GM23338 (cell line): Measurements from ENCODE around the gene CTDP1. TPM values are rescaled to one million over a fixed set of nuclear protein-coding genes. Genes with fewer than 3 reads are reported as not detected.

Source experiments
- ATAC-seq: fragments of 200-7000 bp; cut with Tn5 transposase; 3 replicates; pipeline ENCODE4 v1.9.1; 2020
- DNase-seq: peaks from one replicate; pipeline ENCODE4 v3.0.0-alpha.2; 2015; ENCODE audit warnings: low spot score
- H2AFZ ChIP-seq: fragments of 200-600 bp; sonication (generic); 2 replicates; pipeline ENCODE4 v1.8.0; 2016; ENCODE audit warnings: antibody characterized with exemption, mild to moderate bottlenecking, moderate library complexity
- H3F3A ChIP-seq: fragments of 200-600 bp; sonication (generic); replicated peaks from 2 replicates; pipeline ENCODE4 v1.8.0; 2017; ENCODE audit warnings: antibody characterized with exemption, mixed run types, low read depth
- H3K27ac ChIP-seq: fragments of 200-600 bp; sonication (generic); 2 replicates; pipeline ENCODE4 v1.6.1; 2016; ENCODE audit warnings: low read depth
- H3K27me3 ChIP-seq: fragments of 200-600 bp; sonication (generic); 2 replicates; pipeline ENCODE4 v1.8.0; 2016; ENCODE audit warnings: mild to moderate bottlenecking, mixed run types, moderate library complexity; ENCODE audit not compliant: insufficient read depth
- H3K36me3 ChIP-seq: fragments of 200-600 bp; sonication (generic); 2 replicates; pipeline ENCODE4 v1.8.0; 2016; ENCODE audit warnings: mild to moderate bottlenecking; ENCODE audit not compliant: insufficient read depth
- H3K4me1 ChIP-seq: fragments of 200-600 bp; sonication (generic); 2 replicates; pipeline ENCODE4 v1.8.0; 2016; ENCODE audit warnings: mild to moderate bottlenecking, moderate library complexity; ENCODE audit not compliant: insufficient read depth
- H3K4me2 ChIP-seq: fragments of 200-600 bp; sonication (generic); 2 replicates; pipeline ENCODE4 v1.7.1; 2017; ENCODE audit warnings: mixed run types
- H3K4me3 ChIP-seq: fragments of 200-600 bp; sonication (generic); 2 replicates; pipeline ENCODE4 v1.6.1; 2016; ENCODE audit warnings: mixed run types
- H3K79me2 ChIP-seq: fragments of 200-600 bp; sonication (generic); replicated peaks from 2 replicates; pipeline ENCODE4 v1.8.0; 2017; ENCODE audit warnings: mild to moderate bottlenecking; ENCODE audit not compliant: insufficient read depth
- H3K9me2 ChIP-seq: fragments of 200-600 bp; sonication (generic); 2 replicates; pipeline ENCODE4 v1.8.0; 2017; ENCODE audit not compliant: insufficient read depth
- H4K20me1 ChIP-seq: fragments of 200-600 bp; sonication (generic); replicated peaks from 2 replicates; pipeline ENCODE4 v1.8.0; 2017; ENCODE audit warnings: mild to moderate bottlenecking; ENCODE audit not compliant: insufficient read depth
- H3K27ac Mint-ChIP-seq: 2 replicates; pipeline ENCODE4 v1.8.0; 2020; ENCODE audit warnings: inconsistent platforms, mild to moderate bottlenecking, moderate library complexity, mixed read lengths
- H3K27me3 Mint-ChIP-seq: 3 replicates; pipeline ENCODE4 v1.8.0; 2022; ENCODE audit warnings: low read depth, mild to moderate bottlenecking, moderate library complexity, mixed read lengths, inconsistent platforms; ENCODE audit not compliant: insufficient read depth, poor library complexity
- H3K36me3 Mint-ChIP-seq: 3 replicates; pipeline ENCODE4 v1.8.0; 2021; ENCODE audit warnings: low read depth, mild to moderate bottlenecking, inconsistent platforms, moderate library complexity, mixed read lengths
- H3K4me1 Mint-ChIP-seq: 3 replicates; pipeline ENCODE4 v1.8.0; 2020; ENCODE audit warnings: mild to moderate bottlenecking, inconsistent platforms, mixed read lengths
- H3K4me3 Mint-ChIP-seq: 3 replicates; pipeline ENCODE4 v1.8.0; 2021; ENCODE audit warnings: moderate library complexity, mild to moderate bottlenecking, inconsistent platforms, mixed read lengths
- H3K9me3 Mint-ChIP-seq: 3 replicates; pipeline ENCODE4 v1.8.0; 2020; ENCODE audit warnings: moderate library complexity, mild to moderate bottlenecking, inconsistent platforms, mixed read lengths
- CREB1 ChIP-seq: fragments of 250-450 bp; sonication (Bioruptor Pico); IDR thresholded peaks from 2 replicates; pipeline ENCODE4 v1.5.0; 2020; ENCODE audit warnings: low read depth, mild to moderate bottlenecking, moderate library complexity
- EZH2 ChIP-seq: fragments of 200-600 bp; sonication (generic); IDR thresholded peaks from one replicate; pipeline ENCODE4 v1.8.0; 2017; ENCODE audit warnings: antibody characterized with exemption, mild to moderate bottlenecking, low read depth; ENCODE audit not compliant: unreplicated experiment
- EZH2phosphoT487 ChIP-seq: fragments of 200-600 bp; sonication (generic); IDR thresholded peaks from one replicate; pipeline ENCODE4 v1.8.1; 2018; ENCODE audit warnings: antibody characterized with exemption; ENCODE audit not compliant: unreplicated experiment
- JUNB ChIP-seq: IDR thresholded peaks from one replicate; pipeline ENCODE4 v1.6.1; 2016; ENCODE audit warnings: antibody characterized with exemption; ENCODE audit not compliant: unreplicated experiment
- NANOG ChIP-seq: IDR thresholded peaks from 2 replicates; pipeline ENCODE4 v1.6.1; 2016; ENCODE audit warnings: antibody characterized with exemption, borderline replicate concordance
- POLR2AphosphoS5 ChIP-seq: IDR thresholded peaks from 2 replicates; pipeline ENCODE4 v1.6.1; 2016; ENCODE audit warnings: antibody characterized with exemption, low read depth
- STAT1 ChIP-seq: IDR thresholded peaks from one replicate; pipeline ENCODE4 v1.6.1; 2016; ENCODE audit warnings: antibody characterized with exemption; ENCODE audit not compliant: unreplicated experiment
- ZNF114 ChIP-seq: fragments of 250-450 bp; sonication (Bioruptor Pico); IDR thresholded peaks from 2 replicates; pipeline ENCODE4 v1.5.0; 2020; ENCODE audit warnings: mild to moderate bottlenecking, moderate library complexity
- polyA plus RNA-seq: library from polyadenylated mRNA; unstranded; fragments of >200 nt; fragmentation: Nextera tagmentation; extraction: Ambion mirVana; gene quantifications from 2 replicates; pipeline ENCODE4 v1.2.1, GENCODE V29; 2016
- total RNA-seq: library from RNA; depleted of rRNA; stranded (reverse); fragments of >200 nt; shearing (Covaris generic); gene quantifications from 2 replicates; pipeline ENCODE4 v1.2.3, GENCODE V29; 2014
- TF ChIP-seq, protein P1 (sequence below), 2 experiments: fragments of 200-600 bp in 1 of 2; sonication (generic) in 1 of 2; conservative IDR thresholded peaks; 2 replicates each; pipeline versions ENCODE4 v1.5.1 to v1.6.1; 2016 to 2017; ENCODE audit warnings: antibody characterized with exemption in 2 of 2, low read depth in 2 of 2, mild to moderate bottlenecking in 2 of 2, moderate library complexity in 1 of 2
- TF ChIP-seq, protein P2 (sequence below): IDR thresholded peaks from 2 replicates; pipeline ENCODE4 v1.6.1; 2016; ENCODE audit warnings: antibody characterized with exemption
- TF ChIP-seq, protein P3 (sequence below): fragments of 250-450 bp; sonication (Bioruptor Pico); IDR thresholded peaks from 2 replicates; pipeline ENCODE4 v1.5.0; 2020; ENCODE audit warnings: mild to moderate bottlenecking, moderate library complexity

CTDP1 gene
- total and polyA plus RNA-seq, 2 experiments from 2014 or later = 9.4 to 51.6 TPM

DNA sequence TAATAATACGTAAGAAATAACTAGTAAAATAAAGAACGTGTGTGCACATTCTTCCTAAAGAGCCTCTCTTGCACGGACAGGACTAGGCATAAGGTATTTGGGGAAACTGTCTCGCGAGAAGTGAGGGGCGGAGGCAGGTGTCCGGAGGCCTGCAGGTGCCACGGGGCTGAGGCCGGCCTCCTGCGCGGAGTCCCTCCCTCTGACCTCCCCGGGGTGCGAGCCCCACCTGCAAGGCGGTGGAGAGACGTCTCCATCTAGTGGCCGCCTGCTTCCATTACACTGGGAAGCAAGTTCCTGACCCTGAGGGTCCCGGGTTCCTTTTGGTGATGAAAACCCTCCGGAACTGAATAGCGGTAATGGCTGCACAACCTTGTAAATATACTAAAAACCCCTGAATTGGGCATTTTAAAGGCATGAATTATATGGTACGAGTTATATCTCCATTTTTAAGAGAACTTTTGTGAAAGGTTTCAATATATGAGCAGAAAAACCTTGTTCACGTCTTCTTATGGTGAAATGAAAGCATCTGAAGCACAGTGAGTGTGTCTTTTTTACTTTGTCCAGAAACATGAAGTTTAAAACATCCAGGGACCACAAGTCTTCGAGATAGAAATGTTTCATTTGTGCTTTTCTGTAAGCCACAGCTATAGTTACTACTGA, 35.5 kb upstream of the CTDP1 start:
- Histone ChIP-seq H3K9me2 (no peaks in the 10 kb centered on the region), H3F3A (no peaks in the 10 kb centered on the region), H3K4me2 (no peak overlapping the region), H3K4me3 (no peak overlapping the region), H3K36me3 (no peaks in the 10 kb centered on the region), H2AFZ (no peak overlapping the region), H3K79me2 (no peaks in the 10 kb centered on the region), H4K20me1 (no peaks in the 10 kb centered on the region), H3K27ac (no peak overlapping the region), H3K27me3 (no peaks in the 10 kb centered on the region), H3K4me1 (no peaks in the 10 kb centered on the region)
- Mint-ChIP-seq H3K36me3 (no peaks in the 10 kb centered on the region), H3K27ac (no peak overlapping the region), H3K27me3 (peaks cover 5% of the 10 kb centered on the region), H3K9me3 (no peaks in the 10 kb centered on the region), H3K4me3 (no peak overlapping the region), H3K4me1 (peaks cover 5% of the 10 kb centered on the region; the same call in 2 of the 3 replicates)
- DNase-seq = peak; percentile 83
- ATAC-seq = peak; percentile 90
- TF ChIP-seq CREB1 (0 out of 2 replicates have a peak, but pooled peaks have one; percentile 13), EZH2phosphoT487 (no peak), JUNB (no peak), POLR2AphosphoS5 (no peak), STAT1 (no peak), NANOG (no peak)
- TF ChIP-seq, protein P1, sequence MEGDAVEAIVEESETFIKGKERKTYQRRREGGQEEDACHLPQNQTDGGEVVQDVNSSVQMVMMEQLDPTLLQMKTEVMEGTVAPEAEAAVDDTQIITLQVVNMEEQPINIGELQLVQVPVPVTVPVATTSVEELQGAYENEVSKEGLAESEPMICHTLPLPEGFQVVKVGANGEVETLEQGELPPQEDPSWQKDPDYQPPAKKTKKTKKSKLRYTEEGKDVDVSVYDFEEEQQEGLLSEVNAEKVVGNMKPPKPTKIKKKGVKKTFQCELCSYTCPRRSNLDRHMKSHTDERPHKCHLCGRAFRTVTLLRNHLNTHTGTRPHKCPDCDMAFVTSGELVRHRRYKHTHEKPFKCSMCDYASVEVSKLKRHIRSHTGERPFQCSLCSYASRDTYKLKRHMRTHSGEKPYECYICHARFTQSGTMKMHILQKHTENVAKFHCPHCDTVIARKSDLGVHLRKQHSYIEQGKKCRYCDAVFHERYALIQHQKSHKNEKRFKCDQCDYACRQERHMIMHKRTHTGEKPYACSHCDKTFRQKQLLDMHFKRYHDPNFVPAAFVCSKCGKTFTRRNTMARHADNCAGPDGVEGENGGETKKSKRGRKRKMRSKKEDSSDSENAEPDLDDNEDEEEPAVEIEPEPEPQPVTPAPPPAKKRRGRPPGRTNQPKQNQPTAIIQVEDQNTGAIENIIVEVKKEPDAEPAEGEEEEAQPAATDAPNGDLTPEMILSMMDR (conservative IDR thresholded peaks at IDR 0.05; ENCODE audit: low read depth in 2 of 2) = peak; percentile 84 to 92
- TF ChIP-seq, protein P2, sequence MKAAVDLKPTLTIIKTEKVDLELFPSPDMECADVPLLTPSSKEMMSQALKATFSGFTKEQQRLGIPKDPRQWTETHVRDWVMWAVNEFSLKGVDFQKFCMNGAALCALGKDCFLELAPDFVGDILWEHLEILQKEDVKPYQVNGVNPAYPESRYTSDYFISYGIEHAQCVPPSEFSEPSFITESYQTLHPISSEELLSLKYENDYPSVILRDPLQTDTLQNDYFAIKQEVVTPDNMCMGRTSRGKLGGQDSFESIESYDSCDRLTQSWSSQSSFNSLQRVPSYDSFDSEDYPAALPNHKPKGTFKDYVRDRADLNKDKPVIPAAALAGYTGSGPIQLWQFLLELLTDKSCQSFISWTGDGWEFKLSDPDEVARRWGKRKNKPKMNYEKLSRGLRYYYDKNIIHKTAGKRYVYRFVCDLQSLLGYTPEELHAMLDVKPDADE = no peak

DNA sequence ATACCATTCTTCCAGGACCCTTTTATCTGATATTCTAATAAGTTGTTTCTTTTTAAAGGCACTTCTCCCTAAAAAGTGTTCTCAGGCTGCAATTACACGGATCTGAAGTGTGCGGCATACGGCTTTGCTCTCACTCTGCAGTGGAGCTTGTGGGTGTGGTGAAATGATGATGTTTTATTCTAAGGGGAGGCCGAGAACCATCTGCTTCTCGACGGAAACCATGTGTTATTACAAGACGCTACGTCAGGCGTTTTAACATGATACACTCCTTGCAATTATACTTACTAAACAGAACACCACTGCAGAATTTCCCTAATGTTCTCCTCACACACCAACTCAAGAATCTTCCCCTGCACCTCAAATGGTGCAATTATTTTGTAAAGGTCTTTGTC, 34.9 kb upstream of the CTDP1 start:
- Histone ChIP-seq H3K4me2 (no peak overlapping the region), H4K20me1 (no peaks in the 10 kb centered on the region), H3K79me2 (no peaks in the 10 kb centered on the region), H3K4me3 (no peak overlapping the region), H3K27me3 (no peaks in the 10 kb centered on the region), H3K36me3 (no peaks in the 10 kb centered on the region), H3K4me1 (no peaks in the 10 kb centered on the region), H3F3A (no peaks in the 10 kb centered on the region), H2AFZ (no peak overlapping the region), H3K9me2 (no peaks in the 10 kb centered on the region), H3K27ac (no peak overlapping the region)
- Mint-ChIP-seq H3K27ac (no peak overlapping the region), H3K36me3 (no peaks in the 10 kb centered on the region), H3K4me1 (peaks cover 4% of the 10 kb centered on the region; the same call in 2 of the 3 replicates), H3K9me3 (no peaks in the 10 kb centered on the region), H3K4me3 (no peak overlapping the region), H3K27me3 (peaks cover 3% of the 10 kb centered on the region)
- DNase-seq (no peak), ATAC-seq (no peak)
- TF ChIP-seq, protein P3, sequence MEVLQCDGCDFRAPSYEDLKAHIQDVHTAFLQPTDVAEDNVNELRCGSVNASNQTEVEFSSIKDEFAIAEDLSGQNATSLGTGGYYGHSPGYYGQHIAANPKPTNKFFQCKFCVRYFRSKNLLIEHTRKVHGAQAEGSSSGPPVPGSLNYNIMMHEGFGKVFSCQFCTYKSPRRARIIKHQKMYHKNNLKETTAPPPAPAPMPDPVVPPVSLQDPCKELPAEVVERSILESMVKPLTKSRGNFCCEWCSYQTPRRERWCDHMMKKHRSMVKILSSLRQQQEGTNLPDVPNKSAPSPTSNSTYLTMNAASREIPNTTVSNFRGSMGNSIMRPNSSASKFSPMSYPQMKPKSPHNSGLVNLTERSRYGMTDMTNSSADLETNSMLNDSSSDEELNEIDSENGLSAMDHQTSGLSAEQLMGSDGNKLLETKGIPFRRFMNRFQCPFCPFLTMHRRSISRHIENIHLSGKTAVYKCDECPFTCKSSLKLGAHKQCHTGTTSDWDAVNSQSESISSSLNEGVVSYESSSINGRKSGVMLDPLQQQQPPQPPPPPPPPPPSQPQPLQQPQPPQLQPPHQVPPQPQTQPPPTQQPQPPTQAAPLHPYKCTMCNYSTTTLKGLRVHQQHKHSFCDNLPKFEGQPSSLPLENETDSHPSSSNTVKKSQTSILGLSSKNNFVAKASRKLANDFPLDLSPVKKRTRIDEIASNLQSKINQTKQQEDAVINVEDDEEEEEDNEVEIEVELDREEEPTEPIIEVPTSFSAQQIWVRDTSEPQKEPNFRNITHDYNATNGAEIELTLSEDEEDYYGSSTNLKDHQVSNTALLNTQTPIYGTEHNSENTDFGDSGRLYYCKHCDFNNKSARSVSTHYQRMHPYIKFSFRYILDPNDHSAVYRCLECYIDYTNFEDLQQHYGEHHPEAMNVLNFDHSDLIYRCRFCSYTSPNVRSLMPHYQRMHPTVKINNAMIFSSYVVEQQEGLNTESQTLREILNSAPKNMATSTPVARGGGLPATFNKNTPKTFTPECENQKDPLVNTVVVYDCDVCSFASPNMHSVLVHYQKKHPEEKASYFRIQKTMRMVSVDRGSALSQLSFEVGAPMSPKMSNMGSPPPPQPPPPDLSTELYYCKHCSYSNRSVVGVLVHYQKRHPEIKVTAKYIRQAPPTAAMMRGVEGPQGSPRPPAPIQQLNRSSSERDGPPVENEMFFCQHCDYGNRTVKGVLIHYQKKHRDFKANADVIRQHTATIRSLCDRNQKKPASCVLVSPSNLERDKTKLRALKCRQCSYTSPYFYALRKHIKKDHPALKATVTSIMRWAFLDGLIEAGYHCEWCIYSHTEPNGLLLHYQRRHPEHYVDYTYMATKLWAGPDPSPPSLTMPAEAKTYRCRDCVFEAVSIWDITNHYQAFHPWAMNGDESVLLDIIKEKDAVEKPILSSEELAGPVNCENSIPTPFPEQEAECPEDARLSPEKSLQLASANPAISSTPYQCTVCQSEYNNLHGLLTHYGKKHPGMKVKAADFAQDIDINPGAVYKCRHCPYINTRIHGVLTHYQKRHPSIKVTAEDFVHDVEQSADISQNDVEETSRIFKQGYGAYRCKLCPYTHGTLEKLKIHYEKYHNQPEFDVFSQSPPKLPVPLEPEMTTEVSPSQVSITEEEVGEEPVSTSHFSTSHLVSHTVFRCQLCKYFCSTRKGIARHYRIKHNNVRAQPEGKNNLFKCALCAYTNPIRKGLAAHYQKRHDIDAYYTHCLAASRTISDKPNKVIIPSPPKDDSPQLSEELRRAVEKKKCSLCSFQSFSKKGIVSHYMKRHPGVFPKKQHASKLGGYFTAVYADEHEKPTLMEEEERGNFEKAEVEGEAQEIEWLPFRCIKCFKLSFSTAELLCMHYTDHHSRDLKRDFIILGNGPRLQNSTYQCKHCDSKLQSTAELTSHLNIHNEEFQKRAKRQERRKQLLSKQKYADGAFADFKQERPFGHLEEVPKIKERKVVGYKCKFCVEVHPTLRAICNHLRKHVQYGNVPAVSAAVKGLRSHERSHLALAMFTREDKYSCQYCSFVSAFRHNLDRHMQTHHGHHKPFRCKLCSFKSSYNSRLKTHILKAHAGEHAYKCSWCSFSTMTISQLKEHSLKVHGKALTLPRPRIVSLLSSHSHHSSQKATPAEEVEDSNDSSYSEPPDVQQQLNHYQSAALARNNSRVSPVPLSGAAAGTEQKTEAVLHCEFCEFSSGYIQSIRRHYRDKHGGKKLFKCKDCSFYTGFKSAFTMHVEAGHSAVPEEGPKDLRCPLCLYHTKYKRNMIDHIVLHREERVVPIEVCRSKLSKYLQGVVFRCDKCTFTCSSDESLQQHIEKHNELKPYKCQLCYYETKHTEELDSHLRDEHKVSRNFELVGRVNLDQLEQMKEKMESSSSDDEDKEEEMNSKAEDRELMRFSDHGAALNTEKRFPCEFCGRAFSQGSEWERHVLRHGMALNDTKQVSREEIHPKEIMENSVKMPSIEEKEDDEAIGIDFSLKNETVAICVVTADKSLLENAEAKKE (CRISPR knock-in tag) = no peak
- TF ChIP-seq, protein P1 (conservative IDR thresholded peaks at IDR 0.05; ENCODE audit: low read depth in 2 of 2) = no peak
- TF ChIP-seq ZNF114 (CRISPR knock-in tag) (no peak), EZH2 (no peak)
